PFSK-1 (cell line): ENCODE results near the gene MAN2B1.

Experiments used
- FOXP2 ChIP-seq: optimal IDR thresholded peaks from 2 replicates; pipeline ENCODE3; 2011; ENCODE audit warnings: borderline replicate concordance, control low read depth, inconsistent platforms; ENCODE audit not compliant: insufficient read depth; ENCODE audit errors: extremely low read length, extremely low read depth
- POLR2AphosphoS5 ChIP-seq: IDR thresholded peaks from 2 replicates; pipeline ENCODE4 v1.6.1; 2012; ENCODE audit warnings: low read depth, mild to moderate bottlenecking, control low read depth, low read length, moderate library complexity
- SIN3A ChIP-seq: IDR thresholded peaks from 2 replicates; pipeline ENCODE4 v1.6.1; 2012; ENCODE audit warnings: mild to moderate bottlenecking, low read length, moderate library complexity, borderline replicate concordance; ENCODE audit not compliant: insufficient read depth
- TAF1 ChIP-seq: IDR thresholded peaks from 2 replicates; pipeline ENCODE4 v1.6.1; 2012; ENCODE audit warnings: low read length, control low read depth, borderline replicate concordance; ENCODE audit not compliant: insufficient read depth
- TF ChIP-seq, protein P1 (sequence below), 2 experiments: IDR thresholded peaks; 2 replicates each; pipeline versions ENCODE4 v1.6.1 to v1.8.0; 2011 to 2012; ENCODE audit warnings: low read depth in 2 of 2, low read length in 2 of 2, control low read depth in 1 of 2, inconsistent platforms in 1 of 2, mild to moderate bottlenecking in 1 of 2, moderate library complexity in 1 of 2; ENCODE audit not compliant: insufficient read depth in 1 of 2

The MAN2B1 gene

DNA sequence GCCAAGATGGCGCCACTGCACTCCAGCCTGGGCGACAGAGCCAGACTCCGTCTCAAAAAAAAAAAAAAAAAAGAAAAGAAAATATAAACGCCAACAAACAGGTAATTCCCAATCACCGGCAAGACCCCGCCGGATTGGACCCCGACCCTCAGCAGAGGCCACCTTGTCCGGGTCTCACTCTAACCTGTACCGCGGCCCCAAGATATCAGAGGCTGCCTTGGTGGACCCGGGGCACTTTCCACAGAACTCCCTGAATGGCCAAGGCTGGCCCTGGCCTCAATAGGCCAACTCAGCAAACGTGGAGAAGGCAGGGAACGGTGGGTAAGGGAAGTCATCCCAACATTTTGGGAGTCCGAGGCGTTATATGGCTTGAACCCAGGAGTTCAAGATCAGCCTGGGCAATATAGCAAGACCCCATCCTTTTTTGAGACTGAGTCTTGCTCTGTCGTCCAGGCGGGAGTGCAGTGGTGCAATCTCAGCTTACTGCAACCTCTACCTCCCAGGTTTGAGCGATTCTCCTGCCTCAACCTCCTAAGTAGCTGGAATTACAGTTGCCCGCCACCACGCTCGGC, 27.8 kb downstream of the MAN2B1 start:
- TF ChIP-seq FOXP2 = no peak
- TF ChIP-seq SIN3A = no peak
- no peak for TF ChIP-seq POLR2AphosphoS5
- no peak for TF ChIP-seq TAF1
- TF ChIP-seq, protein P1, sequence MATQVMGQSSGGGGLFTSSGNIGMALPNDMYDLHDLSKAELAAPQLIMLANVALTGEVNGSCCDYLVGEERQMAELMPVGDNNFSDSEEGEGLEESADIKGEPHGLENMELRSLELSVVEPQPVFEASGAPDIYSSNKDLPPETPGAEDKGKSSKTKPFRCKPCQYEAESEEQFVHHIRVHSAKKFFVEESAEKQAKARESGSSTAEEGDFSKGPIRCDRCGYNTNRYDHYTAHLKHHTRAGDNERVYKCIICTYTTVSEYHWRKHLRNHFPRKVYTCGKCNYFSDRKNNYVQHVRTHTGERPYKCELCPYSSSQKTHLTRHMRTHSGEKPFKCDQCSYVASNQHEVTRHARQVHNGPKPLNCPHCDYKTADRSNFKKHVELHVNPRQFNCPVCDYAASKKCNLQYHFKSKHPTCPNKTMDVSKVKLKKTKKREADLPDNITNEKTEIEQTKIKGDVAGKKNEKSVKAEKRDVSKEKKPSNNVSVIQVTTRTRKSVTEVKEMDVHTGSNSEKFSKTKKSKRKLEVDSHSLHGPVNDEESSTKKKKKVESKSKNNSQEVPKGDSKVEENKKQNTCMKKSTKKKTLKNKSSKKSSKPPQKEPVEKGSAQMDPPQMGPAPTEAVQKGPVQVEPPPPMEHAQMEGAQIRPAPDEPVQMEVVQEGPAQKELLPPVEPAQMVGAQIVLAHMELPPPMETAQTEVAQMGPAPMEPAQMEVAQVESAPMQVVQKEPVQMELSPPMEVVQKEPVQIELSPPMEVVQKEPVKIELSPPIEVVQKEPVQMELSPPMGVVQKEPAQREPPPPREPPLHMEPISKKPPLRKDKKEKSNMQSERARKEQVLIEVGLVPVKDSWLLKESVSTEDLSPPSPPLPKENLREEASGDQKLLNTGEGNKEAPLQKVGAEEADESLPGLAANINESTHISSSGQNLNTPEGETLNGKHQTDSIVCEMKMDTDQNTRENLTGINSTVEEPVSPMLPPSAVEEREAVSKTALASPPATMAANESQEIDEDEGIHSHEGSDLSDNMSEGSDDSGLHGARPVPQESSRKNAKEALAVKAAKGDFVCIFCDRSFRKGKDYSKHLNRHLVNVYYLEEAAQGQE (IDR thresholded peaks at IDR 0.05; ENCODE audit: insufficient read depth in 1 of 2, low read depth in 2 of 2, low read length in 2 of 2) = no peak

DNA sequence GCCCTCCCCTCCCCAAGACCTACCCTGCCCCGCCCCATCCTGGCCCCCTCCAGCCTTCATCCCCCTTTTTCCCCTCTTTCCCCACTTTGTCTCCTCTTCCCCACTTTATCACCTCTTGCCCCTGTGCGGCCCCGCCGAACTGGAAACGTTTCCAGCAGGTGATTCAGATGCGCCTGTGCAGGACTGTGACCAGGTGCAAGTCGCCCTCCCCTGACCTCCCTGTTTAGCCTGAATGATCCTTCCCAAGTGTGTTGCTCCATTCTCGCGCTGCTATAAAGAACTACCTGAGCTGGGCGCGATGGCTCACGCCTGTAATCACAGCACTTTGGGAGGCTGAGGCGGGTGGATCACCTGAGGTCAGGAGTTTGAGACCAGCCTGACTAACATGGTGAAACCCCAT, 29.9 kb downstream of the MAN2B1 start:
- TF ChIP-seq FOXP2 = no peak
- TF ChIP-seq POLR2AphosphoS5 = no peak
- no peak for TF ChIP-seq SIN3A
- TF ChIP-seq, protein P1 (IDR thresholded peaks at IDR 0.05; ENCODE audit: insufficient read depth in 1 of 2, low read depth in 2 of 2, low read length in 2 of 2) = no peak
- no peak for TF ChIP-seq TAF1

DNA sequence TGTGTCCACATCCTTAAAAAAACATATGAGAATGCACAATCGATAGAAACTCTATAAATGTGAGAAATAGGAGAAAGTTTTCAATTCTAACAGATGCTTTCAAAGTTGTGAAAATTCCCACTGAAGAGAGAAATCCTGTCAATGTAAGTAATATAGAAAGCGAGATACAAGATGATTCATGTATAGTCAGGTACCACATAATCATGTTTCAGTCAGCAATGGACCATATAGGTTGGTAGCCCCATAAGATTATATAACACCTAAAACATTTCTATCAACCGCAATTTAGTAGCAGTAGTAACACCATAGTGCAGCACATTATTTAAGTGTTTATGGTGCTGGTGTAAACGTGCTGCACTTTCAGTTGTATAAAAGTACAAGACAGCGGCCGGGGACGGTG, 37.3 kb downstream of the MAN2B1 start:
- TF ChIP-seq POLR2AphosphoS5 = no peak
- TF ChIP-seq, protein P1 (IDR thresholded peaks at IDR 0.05; ENCODE audit: insufficient read depth in 1 of 2, low read depth in 2 of 2, low read length in 2 of 2) = no peak
- no peak for TF ChIP-seq SIN3A
- no peak for TF ChIP-seq FOXP2
- no peak for TF ChIP-seq TAF1

DNA sequence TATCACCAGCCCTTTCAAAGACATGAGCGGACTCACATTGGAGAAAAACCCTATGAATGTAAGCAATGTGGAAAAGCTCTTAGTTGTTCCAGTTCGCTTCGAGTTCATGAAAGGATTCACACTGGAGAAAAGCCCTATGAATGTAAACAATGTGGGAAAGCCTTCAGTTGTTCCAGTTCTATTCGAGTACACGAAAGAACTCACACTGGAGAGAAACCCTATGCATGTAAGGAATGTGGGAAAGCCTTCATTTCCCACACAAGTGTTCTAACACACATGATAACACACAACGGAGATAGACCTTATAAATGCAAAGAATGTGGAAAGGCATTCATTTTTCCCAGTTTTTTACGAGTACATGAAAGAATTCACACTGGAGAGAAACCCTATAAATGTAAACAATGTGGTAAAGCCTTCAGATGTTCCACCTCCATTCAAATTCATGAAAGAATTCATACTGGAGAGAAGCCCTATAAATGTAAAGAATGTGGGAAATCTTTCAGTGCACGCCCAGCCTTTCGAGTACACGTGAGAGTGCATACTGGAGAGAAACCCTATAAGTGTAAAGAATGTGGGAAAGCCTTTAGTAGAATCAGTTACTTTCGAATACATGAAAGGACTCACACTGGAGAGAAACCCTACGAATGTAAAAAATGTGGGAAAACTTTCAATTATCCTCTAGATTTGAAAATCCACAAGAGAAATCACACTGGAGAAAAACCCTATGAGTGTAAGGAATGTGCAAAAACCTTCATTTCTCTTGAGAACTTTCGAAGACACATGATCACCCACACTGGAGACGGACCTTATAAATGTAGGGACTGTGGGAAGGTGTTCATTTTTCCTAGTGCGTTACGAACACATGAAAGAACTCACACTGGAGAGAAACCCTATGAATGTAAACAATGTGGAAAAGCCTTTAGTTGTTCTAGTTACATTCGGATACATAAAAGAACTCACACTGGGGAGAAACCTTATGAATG, 38.2 kb downstream of the MAN2B1 start:
- TF ChIP-seq FOXP2 (no peak), POLR2AphosphoS5 (no peak), TAF1 (no peak), SIN3A (no peak)
- TF ChIP-seq, protein P1 (IDR thresholded peaks at IDR 0.05; ENCODE audit: insufficient read depth in 1 of 2, low read depth in 2 of 2, low read length in 2 of 2) = no peak
